K562 (cell line): ENCODE data around the gene CCDC171. TPM values are rescaled to one million over a fixed set of nuclear protein-coding genes. Genes with fewer than 3 reads are reported as not detected.

Experiments
- ATAC-seq: fragments of 200-7000 bp; cut with Tn5 transposase; 3 replicates; pipeline ENCODE4 v1.9.1; 2020; ENCODE audit warnings: moderate library complexity
- BruUV-seq: library from RNA; stranded (reverse); fragments of 400-500 nt; replicated peaks from 2 replicates; lab custom pipeline; 2021; lab: Mats Ljungman, UMichigan
- CTCF ChIA-PET: fragments of 300-600 bp; formaldehyde crosslinking; extraction: SDS; loops from one replicate; lab custom pipeline; 2021; ENCODE audit warnings: low intra/inter-chr PET ratio; lab: Yijun Ruan, JAX
- POLR2A ChIA-PET: fragments of 300-600, 350-650 bp; sonication (Branson Sonifier 250); formaldehyde crosslinking; extraction: SDS; loops from one replicate; lab custom pipeline; 2021; ENCODE audit warnings: antibody characterized with exemption, inconsistent platforms; lab: Yijun Ruan, JAX
- DNase-seq, 4 experiments: peaks; one replicate each; pipeline versions ENCODE4 v3.0.0 to v3.0.0-alpha.2; 2011 to 2018; ENCODE audit warnings: low spot score in 3 of 4, mixed read lengths in 3 of 4; ENCODE audit errors: extremely low read depth in 1 of 4
- FAIRE-seq: peaks from 2 replicates; lab custom pipeline; 2011; peaks lifted over from hg19 to GRCh38; lab: Jason Lieb, UNC
- H2AFZ ChIP-seq: 2 replicates; pipeline ENCODE4 v1.6.0; 2011; ENCODE audit warnings: low read depth, low read length, control low read depth, inconsistent platforms
- H3K27ac ChIP-seq: fragments of 200-600 bp; 3 replicates; pipeline ENCODE4 v1.8.0; 2011; ENCODE audit warnings: low read depth, mild to moderate bottlenecking, control low read depth, inconsistent platforms, low read length, moderate library complexity, mixed read lengths; ENCODE audit errors: extremely low read depth
- H3K27me3 ChIP-seq, 2 experiments: fragments of 300-600 bp in 1 of 2; 2 replicates in 1 of 2; 3 replicates in 1 of 2; pipeline versions ENCODE4 v1.6.0 to v1.8.0; 2011; ENCODE audit warnings: inconsistent platforms in 2 of 2, low read length in 2 of 2, mild to moderate bottlenecking in 1 of 2, mixed read lengths in 1 of 2, moderate library complexity in 1 of 2; ENCODE audit not compliant: control insufficient read depth in 2 of 2, insufficient read depth in 2 of 2
- H3K36me3 ChIP-seq: fragments of 300-600 bp; 3 replicates; pipeline ENCODE4 v1.8.0; 2011; ENCODE audit warnings: mild to moderate bottlenecking, low read length, inconsistent platforms; ENCODE audit not compliant: control insufficient read depth, insufficient read depth
- H3K4me1 ChIP-seq, 2 experiments: fragments of 200-600 bp in 1 of 2; replicated peaks in 1 of 2; 2 replicates in 1 of 2; 3 replicates in 1 of 2; pipeline versions ENCODE4 v1.5.1 to v1.8.0; 2011; ENCODE audit warnings: inconsistent platforms in 2 of 2, low read length in 2 of 2, mild to moderate bottlenecking in 1 of 2, mixed read lengths in 1 of 2, moderate library complexity in 1 of 2; ENCODE audit not compliant: control insufficient read depth in 2 of 2, insufficient read depth in 2 of 2
- H3K4me2 ChIP-seq: 2 replicates; pipeline ENCODE4 v1.6.1; 2011; ENCODE audit warnings: low read length, control low read depth, inconsistent platforms, mixed read lengths; ENCODE audit not compliant: insufficient read depth
- H3K4me3 ChIP-seq: fragments of 200-600 bp; sonication (generic), shearing (Covaris generic); 2 replicates; pipeline ENCODE4 v1.5.1; 2016; ENCODE audit warnings: control low read depth, inconsistent platforms
- H3K79me2 ChIP-seq: fragments of 200-600 bp; 3 replicates; pipeline ENCODE4 v1.8.0; 2011; ENCODE audit warnings: low read length, inconsistent platforms; ENCODE audit not compliant: control insufficient read depth, insufficient read depth
- H3K9ac ChIP-seq, 2 experiments: 2 replicates each; pipeline versions ENCODE4 v1.6.0 to v1.6.1; 2011; ENCODE audit warnings: low read depth in 2 of 2, low read length in 2 of 2, control low read depth in 1 of 2, inconsistent platforms in 1 of 2, mild to moderate bottlenecking in 1 of 2, mixed read lengths in 1 of 2; ENCODE audit not compliant: insufficient read depth in 1 of 2
- H3K9me1 ChIP-seq: one replicate; pipeline ENCODE4 v1.6.0; 2011; ENCODE audit warnings: inconsistent platforms, mild to moderate bottlenecking, low read length, moderate library complexity; ENCODE audit not compliant: control insufficient read depth, insufficient read depth
- H3K9me3 ChIP-seq: replicated peaks from 2 replicates; pipeline ENCODE4 v1.5.1; 2011; ENCODE audit warnings: low read depth, low read length, inconsistent platforms; ENCODE audit not compliant: control insufficient read depth, insufficient read depth
- H4K20me1 ChIP-seq: replicated peaks from 2 replicates; pipeline ENCODE4 v1.6.1; 2011; ENCODE audit warnings: low read length, inconsistent platforms, mixed read lengths; ENCODE audit not compliant: control insufficient read depth, insufficient read depth
- BRD4 ChIP-seq: fragments of 200-600 bp; sonication (generic); IDR thresholded peaks from 2 replicates; pipeline ENCODE4 v1.6.1; 2017; ENCODE audit warnings: inconsistent platforms
- FOSL1 ChIP-seq: fragments of 200-800 bp; sonication (Bioruptor generic); conservative IDR thresholded peaks from 2 replicates; pipeline ENCODE4 v1.6.1; 2016; ENCODE audit warnings: missing genetic modification characterization, missing compliant biosample characterization
- FOXK1 ChIP-seq: sonication (generic); formaldehyde crosslinking; IDR thresholded peaks from 2 replicates; pipeline ENCODE4 v1.8.0; 2022; ENCODE audit warnings: missing genetic modification reagents, mild to moderate bottlenecking, borderline replicate concordance
- MAFG ChIP-seq: fragments of 450-650 bp; conservative IDR thresholded peaks from 2 replicates; pipeline ENCODE4 v1.6.1; 2016; ENCODE audit warnings: missing genetic modification characterization, missing compliant biosample characterization
- PHF21A ChIP-seq: fragments of 450-650 bp; IDR thresholded peaks from 2 replicates; pipeline ENCODE4 v1.6.1; 2017; ENCODE audit warnings: low read depth, borderline replicate concordance
- POLR3A ChIP-seq: IDR thresholded peaks from 2 replicates; pipeline ENCODE4 v1.6.1; 2011; ENCODE audit warnings: borderline replicate concordance, mild to moderate bottlenecking, moderate library complexity; ENCODE audit not compliant: insufficient read length, insufficient read depth; ENCODE audit errors: extremely low read depth
- PTBP1 ChIP-seq: fragments of 200-400 bp; formaldehyde crosslinking; IDR thresholded peaks from 2 replicates; pipeline ENCODE4 v1.6.1; 2017; ENCODE audit warnings: low read depth, low read length
- RBBP5 ChIP-seq: fragments of 200-600 bp; sonication (generic); IDR thresholded peaks from 2 replicates; pipeline ENCODE4 v1.6.1; 2012; ENCODE audit warnings: borderline replicate concordance, mild to moderate bottlenecking, low read length, control low read depth, inconsistent platforms; ENCODE audit not compliant: insufficient read depth, poor library complexity, severe bottlenecking
- SIN3B ChIP-seq: fragments of 450-650 bp; IDR thresholded peaks from 2 replicates; pipeline ENCODE4 v1.6.1; 2017; ENCODE audit warnings: low read depth, mild to moderate bottlenecking, moderate library complexity
- SRSF7 ChIP-seq: fragments of 200-400 bp; formaldehyde crosslinking; optimal IDR thresholded peaks from 2 replicates; pipeline ENCODE3; 2017; ENCODE audit warnings: mild to moderate bottlenecking, low read depth, low read length
- TAF7 ChIP-seq: fragments of 450-650 bp; IDR thresholded peaks from 2 replicates; pipeline ENCODE4 v1.6.1; 2016; ENCODE audit warnings: missing genetic modification characterization, missing compliant biosample characterization
- ZFP30 ChIP-seq: fragments of 250-450 bp; sonication (Bioruptor Pico); IDR thresholded peaks from 2 replicates; pipeline ENCODE4 v1.8.0; 2022; ENCODE audit warnings: moderate library complexity, mild to moderate bottlenecking, inconsistent platforms, borderline replicate concordance
- ZNF408 ChIP-seq: fragments of 250-450 bp; sonication (Bioruptor Pico); IDR thresholded peaks from 2 replicates; pipeline ENCODE4 v1.4.0; 2020; ENCODE audit warnings: low read depth, mild to moderate bottlenecking, moderate library complexity
- ZNF57 ChIP-seq: fragments of 450-650 bp; formaldehyde crosslinking; IDR thresholded peaks from 2 replicates; pipeline ENCODE4 v1.4.0; 2020; ENCODE audit warnings: mild to moderate bottlenecking, moderate library complexity
- ZNF586 ChIP-seq: fragments of 450-650 bp; formaldehyde crosslinking; conservative IDR thresholded peaks from 2 replicates; pipeline ENCODE4 v1.4.0; 2020; ENCODE audit warnings: mild to moderate bottlenecking, moderate library complexity
- WGBS: fragments of 100-300 bp; shearing (Covaris generic); methylation state at CpG from one replicate; pipeline ENCODE4 v1.1.6; 2016; ENCODE audit warnings: low coverage, mixed read lengths; ENCODE audit not compliant: insufficient coverage; ENCODE audit errors: missing lambda C conversion rate; 5-methylcytosine and 5-hydroxymethylcytosine counted together
- in situ Hi-C: fragments of 300-500 bp; cut with MboI; formaldehyde crosslinking; loops from 4 replicates; pipeline ENCODE4 v1.15.0; 2018; ENCODE audit warnings: inconsistent platforms, mixed read lengths
- intact Hi-C: fragments of 100-400 bp; cut with micrococcal nuclease; formaldehyde crosslinking; loops from 2 replicates; pipeline ENCODE4 v1.14.2; 2022
- polyA plus RNA-seq, 8 experiments: library from polyadenylated mRNA; depleted of rRNA in 4 of 8; stranded (reverse) in 5 of 8; unstranded in 3 of 8; fragments of >200 nt; fragmentation: Nextera tagmentation in 2 of 8; fragmentation: Illumina TruSeq in 1 of 8; extraction: Ambion mirVana in 2 of 8; extraction: Trizol in 1 of 8; gene quantifications; 2 replicates each; pipeline versions ENCODE4 v1.2.1 to v1.2.3, GENCODE V29; 2011 to 2014; ENCODE audit warnings: inconsistent platforms in 1 of 8, missing spikeins in 1 of 8
- total RNA-seq, 7 experiments: library from RNA; depleted of rRNA in 6 of 7; stranded (reverse); fragments of >200 nt in 6 of 7; fragmentation: Illumina TruSeq in 2 of 7; extraction: Trizol in 2 of 7; gene quantifications; 2 replicates each; pipeline versions ENCODE4 v1.2.1 to v1.2.3, GENCODE V29; 2011 to 2021; ENCODE audit warnings: low replicate concordance in 1 of 7
- TF ChIP-seq, protein P1 (sequence below): fragments of 450-650 bp; formaldehyde crosslinking; IDR thresholded peaks from 2 replicates; pipeline ENCODE4 v1.4.0; 2020; ENCODE audit warnings: mild to moderate bottlenecking, mixed read lengths
- TF ChIP-seq, protein P2 (sequence below): sonication (generic); formaldehyde crosslinking; IDR thresholded peaks from 2 replicates; pipeline ENCODE4 v1.8.1; 2023; ENCODE audit warnings: missing genetic modification reagents, mild to moderate bottlenecking, borderline replicate concordance

CCDC171 gene
- total and polyA plus RNA-seq, 9 of the 15 experiments (the other 6 are each of a cell fraction or from before 2014, with no cell fraction given), result 0.08 to 3.8 (median 0.27) TPM

DNA sequence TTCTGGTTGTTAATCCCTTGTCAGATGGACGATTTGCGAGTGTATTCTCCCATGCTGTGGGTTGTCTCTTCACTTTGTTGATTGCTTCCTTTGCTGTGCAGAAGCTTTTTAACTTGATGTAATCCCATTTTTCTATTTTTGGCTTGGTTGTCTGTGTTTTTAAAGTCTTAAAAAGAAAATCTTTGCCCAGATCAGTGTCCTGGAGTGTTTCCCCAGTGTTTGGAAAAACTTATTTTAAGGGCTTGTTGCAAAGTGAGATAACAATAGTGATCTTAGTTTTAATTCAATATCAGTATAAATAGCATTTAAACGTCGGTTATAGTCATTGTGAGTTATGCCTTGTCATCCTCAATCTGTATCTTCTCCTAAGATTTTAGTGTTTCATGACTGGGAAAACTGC, 329.5 kb downstream of the CCDC171 start:
- intact Hi-C loops, result no loop called here
- no peak for ATAC-seq
- TF ChIP-seq SIN3B, result no peak
- no peak for TF ChIP-seq PTBP1
- TF ChIP-seq ZFP30 (CRISPR knock-in tag), result no peak
- TF ChIP-seq ZNF586 (CRISPR knock-in tag), result no peak
- TF ChIP-seq RBBP5, result no peak
- no peak for TF ChIP-seq PHF21A
- no peak for TF ChIP-seq FOSL1 (tag)
- no peak for TF ChIP-seq MAFG
- no peak for TF ChIP-seq SRSF7
- no peak for TF ChIP-seq ZNF57
- TF ChIP-seq POLR3A, result no peak
- TF ChIP-seq, protein P1, sequence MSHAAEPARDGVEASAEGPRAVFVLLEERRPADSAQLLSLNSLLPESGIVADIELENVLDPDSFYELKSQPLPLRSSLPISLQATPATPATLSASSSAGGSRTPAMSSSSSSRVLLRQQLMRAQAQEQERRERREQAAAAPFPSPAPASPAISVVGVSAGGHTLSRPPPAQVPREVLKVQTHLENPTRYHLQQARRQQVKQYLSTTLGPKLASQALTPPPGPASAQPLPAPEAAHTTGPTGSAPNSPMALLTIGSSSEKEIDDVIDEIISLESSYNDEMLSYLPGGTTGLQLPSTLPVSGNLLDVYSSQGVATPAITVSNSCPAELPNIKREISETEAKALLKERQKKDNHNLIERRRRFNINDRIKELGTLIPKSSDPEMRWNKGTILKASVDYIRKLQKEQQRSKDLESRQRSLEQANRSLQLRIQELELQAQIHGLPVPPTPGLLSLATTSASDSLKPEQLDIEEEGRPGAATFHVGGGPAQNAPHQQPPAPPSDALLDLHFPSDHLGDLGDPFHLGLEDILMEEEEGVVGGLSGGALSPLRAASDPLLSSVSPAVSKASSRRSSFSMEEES, result no peak
- TF ChIP-seq, protein P2, sequence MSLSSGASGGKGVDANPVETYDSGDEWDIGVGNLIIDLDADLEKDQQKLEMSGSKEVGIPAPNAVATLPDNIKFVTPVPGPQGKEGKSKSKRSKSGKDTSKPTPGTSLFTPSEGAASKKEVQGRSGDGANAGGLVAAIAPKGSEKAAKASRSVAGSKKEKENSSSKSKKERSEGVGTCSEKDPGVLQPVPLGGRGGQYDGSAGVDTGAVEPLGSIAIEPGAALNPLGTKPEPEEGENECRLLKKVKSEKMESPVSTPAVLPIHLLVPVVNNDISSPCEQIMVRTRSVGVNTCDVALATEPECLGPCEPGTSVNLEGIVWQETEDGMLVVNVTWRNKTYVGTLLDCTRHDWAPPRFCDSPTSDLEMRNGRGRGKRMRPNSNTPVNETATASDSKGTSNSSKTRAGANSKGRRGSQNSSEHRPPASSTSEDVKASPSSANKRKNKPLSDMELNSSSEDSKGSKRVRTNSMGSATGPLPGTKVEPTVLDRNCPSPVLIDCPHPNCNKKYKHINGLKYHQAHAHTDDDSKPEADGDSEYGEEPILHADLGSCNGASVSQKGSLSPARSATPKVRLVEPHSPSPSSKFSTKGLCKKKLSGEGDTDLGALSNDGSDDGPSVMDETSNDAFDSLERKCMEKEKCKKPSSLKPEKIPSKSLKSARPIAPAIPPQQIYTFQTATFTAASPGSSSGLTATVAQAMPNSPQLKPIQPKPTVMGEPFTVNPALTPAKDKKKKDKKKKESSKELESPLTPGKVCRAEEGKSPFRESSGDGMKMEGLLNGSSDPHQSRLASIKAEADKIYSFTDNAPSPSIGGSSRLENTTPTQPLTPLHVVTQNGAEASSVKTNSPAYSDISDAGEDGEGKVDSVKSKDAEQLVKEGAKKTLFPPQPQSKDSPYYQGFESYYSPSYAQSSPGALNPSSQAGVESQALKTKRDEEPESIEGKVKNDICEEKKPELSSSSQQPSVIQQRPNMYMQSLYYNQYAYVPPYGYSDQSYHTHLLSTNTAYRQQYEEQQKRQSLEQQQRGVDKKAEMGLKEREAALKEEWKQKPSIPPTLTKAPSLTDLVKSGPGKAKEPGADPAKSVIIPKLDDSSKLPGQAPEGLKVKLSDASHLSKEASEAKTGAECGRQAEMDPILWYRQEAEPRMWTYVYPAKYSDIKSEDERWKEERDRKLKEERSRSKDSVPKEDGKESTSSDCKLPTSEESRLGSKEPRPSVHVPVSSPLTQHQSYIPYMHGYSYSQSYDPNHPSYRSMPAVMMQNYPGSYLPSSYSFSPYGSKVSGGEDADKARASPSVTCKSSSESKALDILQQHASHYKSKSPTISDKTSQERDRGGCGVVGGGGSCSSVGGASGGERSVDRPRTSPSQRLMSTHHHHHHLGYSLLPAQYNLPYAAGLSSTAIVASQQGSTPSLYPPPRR, result no peak
- TF ChIP-seq ZNF408, result no peak
- TF ChIP-seq FOXK1, result no peak
- no peak for TF ChIP-seq BRD4
- TF ChIP-seq TAF7 (tag), result no peak

More for the DNA sequence above, 329.5 kb downstream of the CCDC171 start:
- Histone ChIP-seq H3K4me2 (no peak overlapping the region), H3K27me3 (no peaks in the 10 kb centered on the region), H3K4me1 (no peaks in the 10 kb centered on the region), H3K4me3 (no peak overlapping the region), H3K36me3 (no peaks in the 10 kb centered on the region), H3K9ac (no peak overlapping the region), H3K9me1 (no peaks in the 10 kb centered on the region), H3K79me2 (no peaks in the 10 kb centered on the region), H4K20me1 (no peaks in the 10 kb centered on the region), H3K9me3 (no peaks in the 10 kb centered on the region), H2AFZ (no peak overlapping the region), H3K27ac (no peak overlapping the region)
- 2% methylated on average over 4 of the region's 4 CpGs for WGBS
- DNase-seq (no peak), FAIRE-seq (no peak)
- ChIA-PET CTCF (no interaction called here), POLR2A (no interaction called here)
- in situ Hi-C loops, result no loop called here
- no TSS peak for BruUV-seq
